Right lobe of liver (tissue), 6 donors: ENCODE data around the gene TWF2. TPM values are rescaled to one million over a fixed set of nuclear protein-coding genes. Genes with fewer than 3 reads are reported as not detected.

Experiments
- ATAC-seq, 4 donors: fragments of 200-7000 bp; cut with Tn5 transposase; one replicate each; pipeline ENCODE4 v1.9.1; 2020; ENCODE audit warnings: mild to moderate bottlenecking in 4 of 4, moderate library complexity in 4 of 4
- DNase-seq, 3 donors: peaks; one replicate each; pipeline ENCODE4 v3.0.0-alpha.2; 2020
- H3K27ac ChIP-seq, 3 donors: fragments of 200-600 bp; one replicate each; pipeline ENCODE4 v1.8.0; 2022
- H3K27me3 ChIP-seq, 2 donors: fragments of 200-600 bp; one replicate each; pipeline ENCODE4 v1.8.0; 2022
- H3K36me3 ChIP-seq, 4 donors: fragments of 200-600 bp; sonication (generic) in 1 of 4; one replicate each; pipeline versions ENCODE4 v1.5.1 to v1.8.0; 2017 to 2022; ENCODE audit warnings: control low read depth in 1 of 4
- H3K4me1 ChIP-seq, 4 donors: fragments of 200-600 bp; sonication (generic) in 1 of 4; one replicate each; pipeline versions ENCODE4 v1.5.1 to v1.8.0; 2017 to 2022; ENCODE audit warnings: control low read depth in 1 of 4
- H3K4me3 ChIP-seq, 3 donors: fragments of 200-600 bp; one replicate each; pipeline ENCODE4 v1.8.0; 2022
- H3K9me3 ChIP-seq, 4 donors: fragments of 200-600 bp; sonication (generic) in 1 of 4; one replicate each; pipeline versions ENCODE4 v1.5.1 to v1.8.0; 2017 to 2022; ENCODE audit warnings: control low read depth in 1 of 4
- POLR2A ChIP-seq: fragments of 450-650 bp; IDR thresholded peaks from one replicate; pipeline ENCODE4 v1.6.1; 2017; ENCODE audit warnings: antibody characterized with exemption, mild to moderate bottlenecking
- WGBS: methylation state at CpG from one replicate; pipeline ENCODE4 v1.1.6; 2018; ENCODE audit warnings: low coverage, low lambda C conversion rate; ENCODE audit not compliant: insufficient coverage; ENCODE audit errors: missing lambda C conversion rate; 5-methylcytosine and 5-hydroxymethylcytosine counted together
- intact Hi-C, 2 donors: fragments of 100-400 bp; cut with DNase I; formaldehyde crosslinking; loops; one replicate each; pipeline versions ENCODE4 v1.11.2 to v1.14.1; 2022
- total RNA-seq, 6 experiments: library from RNA; depleted of rRNA in 2 of 6; stranded (reverse); fragments of >200 nt in 2 of 6; fragmentation: NEBNext Ultra II Directional in 3 of 6; extraction: Animal tissue kit (Norgen Biotek cat#: 25700) in 3 of 6; gene quantifications; one replicate each; pipeline versions ENCODE4 v1.1.0 to v1.2.4, GENCODE V29; 2016 to 2023
- TF ChIP-seq, protein P1 (sequence below), 4 donors: fragments of 200-600 bp in 3 of 4; fragments of 450-650 bp in 1 of 4; IDR thresholded peaks; one replicate each; pipeline versions ENCODE4 v1.5.1 to v1.8.0; 2016 to 2022; ENCODE audit warnings: antibody characterized with exemption in 4 of 4, mild to moderate bottlenecking in 2 of 4
- donor health status: DM: no; HTN: yes; CAD: no.
- donor health status: DM: no; HTN: no; CAD: no.
- donor health status: DM: no; HTN: no; CAD: no.
- donor health status: DM: no; HTN: yes; CAD: no.
- donor health status: DM: no; HTN: yes; CAD: no.

TWF2 gene
- total RNA-seq, 6 experiments from 2014 or later: 12.9 to 34.4 (median 23.7) TPM

DNA sequence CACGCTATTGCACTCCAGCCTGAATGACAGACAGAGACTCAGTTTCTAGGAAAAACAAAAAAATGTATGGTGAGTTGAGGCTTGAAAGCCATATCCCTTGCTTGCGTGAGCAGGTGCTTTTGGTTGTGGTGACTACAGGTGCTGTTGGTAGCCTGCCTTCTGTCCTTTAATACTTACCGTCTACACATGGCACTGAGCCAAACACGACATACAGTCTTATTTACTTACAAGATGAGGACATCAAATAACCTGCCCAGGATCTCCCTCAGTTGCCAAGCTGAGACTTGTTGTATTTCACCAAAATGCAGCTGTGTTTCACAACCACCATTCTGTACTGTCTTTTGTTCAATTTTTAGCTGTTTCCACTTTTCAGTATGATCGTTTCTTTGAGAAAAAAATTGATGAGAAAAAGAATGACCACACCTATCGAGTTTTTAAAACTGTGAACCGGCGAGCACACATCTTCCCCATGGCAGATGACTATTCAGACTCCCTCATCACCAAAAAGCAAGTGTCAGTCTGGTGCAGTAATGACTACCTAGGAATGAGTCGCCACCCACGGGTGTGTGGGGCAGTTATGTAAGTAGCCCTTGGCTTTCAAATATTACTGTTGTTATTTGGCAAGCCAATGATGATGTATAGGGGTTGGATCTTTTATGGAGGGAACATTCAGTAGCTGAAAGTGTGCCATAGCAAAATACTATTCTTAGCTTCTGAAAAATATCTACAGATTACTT lies 34.5 kb downstream of the TWF2 start:
- peak; percentile 15 to 83 (median 60) for ATAC-seq
- Histone ChIP-seq H3K4me3 (peak overlapping the region in 1 of 3 donors; percentile 92), H3K27me3 (no peaks in the 10 kb centered on the region), H3K9me3 (no peaks in the 10 kb centered on the region), H3K4me1 (peaks cover 0 to 72% (median 34%) of the 10 kb centered on the region in 4 donors), H3K36me3 (peaks cover 4 to 100% (median 45%) of the 10 kb centered on the region in 4 donors), H3K27ac (peak overlapping the region; percentile 65 to 99 (median 98))
- peak in 2 of 3 donors; percentile 54 to 86 for DNase-seq
- 14% methylated on average over 10 of the region's 10 CpGs for WGBS
- peak; percentile 44 for TF ChIP-seq POLR2A
- TF ChIP-seq, protein P1, sequence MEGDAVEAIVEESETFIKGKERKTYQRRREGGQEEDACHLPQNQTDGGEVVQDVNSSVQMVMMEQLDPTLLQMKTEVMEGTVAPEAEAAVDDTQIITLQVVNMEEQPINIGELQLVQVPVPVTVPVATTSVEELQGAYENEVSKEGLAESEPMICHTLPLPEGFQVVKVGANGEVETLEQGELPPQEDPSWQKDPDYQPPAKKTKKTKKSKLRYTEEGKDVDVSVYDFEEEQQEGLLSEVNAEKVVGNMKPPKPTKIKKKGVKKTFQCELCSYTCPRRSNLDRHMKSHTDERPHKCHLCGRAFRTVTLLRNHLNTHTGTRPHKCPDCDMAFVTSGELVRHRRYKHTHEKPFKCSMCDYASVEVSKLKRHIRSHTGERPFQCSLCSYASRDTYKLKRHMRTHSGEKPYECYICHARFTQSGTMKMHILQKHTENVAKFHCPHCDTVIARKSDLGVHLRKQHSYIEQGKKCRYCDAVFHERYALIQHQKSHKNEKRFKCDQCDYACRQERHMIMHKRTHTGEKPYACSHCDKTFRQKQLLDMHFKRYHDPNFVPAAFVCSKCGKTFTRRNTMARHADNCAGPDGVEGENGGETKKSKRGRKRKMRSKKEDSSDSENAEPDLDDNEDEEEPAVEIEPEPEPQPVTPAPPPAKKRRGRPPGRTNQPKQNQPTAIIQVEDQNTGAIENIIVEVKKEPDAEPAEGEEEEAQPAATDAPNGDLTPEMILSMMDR (IDR thresholded peaks at IDR 0.05): no peak
- intact Hi-C loops: no loop called here

- Histone ChIP-seq H3K4me1 (peaks cover 0 to 64% (median 30%) of the 10 kb centered on the region in 4 donors), H3K9me3 (no peaks in the 10 kb centered on the region), H3K27me3 (no peaks in the 10 kb centered on the region), H3K27ac (peak overlapping the region; percentile 53 to 99 (median 98)), H3K4me3 (peak overlapping the region in 1 of 3 donors; percentile 92), H3K36me3 (peaks cover 4 to 100% (median 39%) of the 10 kb centered on the region in 4 donors)
- no peak for TF ChIP-seq POLR2A
- TF ChIP-seq, protein P1 (IDR thresholded peaks at IDR 0.05): no peak
- WGBS: 60% methylated on average over 1 of the region's 1 CpG
- no peak for ATAC-seq
- intact Hi-C loops: no loop called here
- peak in 1 of 3 donors; percentile 19 for DNase-seq
Observed at GRCh38 chr3:52203701-52204100, 35.3 kb downstream of the TWF2 start.

DNA sequence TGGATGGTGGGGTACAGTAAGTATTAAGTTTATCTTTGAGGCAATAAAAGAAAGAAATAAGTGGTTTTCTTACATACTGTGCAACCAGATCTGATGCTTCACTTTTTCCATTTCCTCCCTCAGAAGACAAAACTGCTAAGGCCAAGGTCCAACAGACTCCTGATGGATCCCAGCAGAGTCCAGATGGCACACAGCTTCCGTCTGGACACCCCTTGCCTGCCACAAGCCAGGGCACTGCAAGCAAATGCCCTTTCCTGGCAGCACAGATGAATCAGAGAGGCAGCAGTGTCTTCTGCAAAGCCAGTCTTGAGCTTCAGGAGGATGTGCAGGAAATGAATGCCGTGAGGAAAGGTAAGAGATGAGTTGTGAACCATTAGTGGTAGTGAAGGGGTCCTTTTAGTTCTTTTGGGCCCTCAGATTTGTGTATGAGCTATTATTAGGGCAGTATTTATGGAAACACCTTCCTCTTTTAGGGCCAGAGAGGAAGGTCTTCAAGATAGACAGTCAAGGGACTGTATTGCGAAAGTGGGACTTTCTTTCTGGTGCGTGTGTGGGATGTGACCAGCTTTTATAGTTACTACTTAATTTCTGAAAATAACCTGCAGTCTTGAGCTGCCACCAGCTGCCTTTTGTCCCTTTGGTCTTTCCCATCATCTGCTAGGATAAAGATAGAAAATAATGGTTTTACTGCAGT lies 36.4 kb downstream of the TWF2 start:
- H3K27ac ChIP-seq: peak overlapping the region; percentile 41 to 99 (median 98)
- peaks cover 4 to 88% (median 32%) of the 10 kb centered on the region in 4 donors for H3K36me3 ChIP-seq

DNA sequence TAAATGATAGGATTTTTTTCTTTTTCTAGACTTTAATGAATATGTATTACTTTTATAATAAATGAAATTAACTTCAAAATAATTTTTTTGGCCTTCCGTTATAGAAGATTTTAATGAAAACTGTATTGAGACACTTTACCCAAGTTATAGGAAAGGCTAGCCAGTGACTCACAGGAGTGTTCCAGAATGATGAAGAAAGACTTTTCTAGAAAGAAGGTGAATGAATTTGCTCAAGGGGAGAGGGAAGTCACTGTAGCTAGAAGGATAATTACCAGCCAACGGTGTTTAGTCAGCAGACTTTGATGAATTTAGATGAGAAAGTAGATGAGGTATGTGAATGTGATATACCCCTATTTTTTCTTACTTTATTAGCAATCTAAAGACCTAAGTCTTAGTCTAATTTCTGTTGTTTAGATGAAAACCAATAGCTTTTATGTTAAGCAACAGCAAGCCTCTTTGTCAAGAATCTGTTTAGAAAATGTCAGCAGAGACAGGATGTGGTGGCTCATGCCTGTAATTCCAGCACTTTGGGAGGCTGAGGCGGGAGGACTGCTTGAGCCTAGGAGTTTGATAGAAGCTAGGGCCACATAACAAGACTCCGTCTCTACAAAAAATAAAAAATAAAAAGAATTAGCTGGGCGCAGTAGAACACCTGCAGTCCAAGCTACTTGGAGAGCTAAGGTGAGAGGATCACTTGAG lies 37.8 kb downstream of the TWF2 start:
- H3K27me3 ChIP-seq: no peaks in the 10 kb centered on the region
- peak overlapping the region in 2 of 3 donors; percentile 86 to 92 for H3K4me3 ChIP-seq
- peaks cover 4 to 74% (median 25%) of the 10 kb centered on the region in 4 donors for H3K36me3 ChIP-seq
- peaks cover 0 to 58% (median 23%) of the 10 kb centered on the region in 4 donors for H3K4me1 ChIP-seq
- DNase-seq: peak in 1 of 3 donors; percentile 15
- intact Hi-C loops: no loop called here
- H3K27ac ChIP-seq: peak overlapping the region; percentile 41 to 99 (median 98)
- WGBS: 51% methylated on average over 5 of the region's 5 CpGs
- no peak for ATAC-seq
- no peaks in the 10 kb centered on the region for H3K9me3 ChIP-seq
- TF ChIP-seq, protein P1 (IDR thresholded peaks at IDR 0.05): no peak
- TF ChIP-seq POLR2A: no peak

More for the DNA sequence above, 36.4 kb downstream of the TWF2 start:
- no peaks in the 10 kb centered on the region for H3K27me3 ChIP-seq
- no peaks in the 10 kb centered on the region for H3K9me3 ChIP-seq
- peak overlapping the region in 1 of 3 donors; percentile 92 for H3K4me3 ChIP-seq
- ATAC-seq (peak in 3 of 4 donors; percentile 3 to 7 (median 3)), DNase-seq (peak in 1 of 3 donors; percentile 64)
- 45% methylated on average over 4 of the region's 4 CpGs for WGBS
- TF ChIP-seq, protein P1 (IDR thresholded peaks at IDR 0.05): no peak
- TF ChIP-seq POLR2A: no peak
- intact Hi-C loops: no loop called here
- H3K4me1 ChIP-seq: peaks cover 0 to 55% (median 25%) of the 10 kb centered on the region in 4 donors
